GM12891 (cell line): Measurements from ENCODE around the gene CLCF1.

Experiments
- PAX5 ChIP-seq: IDR thresholded peaks from 2 replicates; pipeline ENCODE4 v1.6.1; 2011; ENCODE audit warnings: low read length, moderate library complexity, mild to moderate bottlenecking; ENCODE audit not compliant: insufficient read depth, severe bottlenecking
- POLR2A ChIP-seq: IDR thresholded peaks from 2 replicates; pipeline ENCODE4 v1.6.1; 2011; ENCODE audit warnings: low read depth, low read length, control low read depth
- POLR2AphosphoS5 ChIP-seq: IDR thresholded peaks from 2 replicates; pipeline ENCODE4 v1.6.1; 2011; ENCODE audit warnings: low read depth, low read length, control low read depth
- POU2F2 ChIP-seq: IDR thresholded peaks from 2 replicates; pipeline ENCODE4 v1.6.1; 2011; ENCODE audit warnings: low read depth, mild to moderate bottlenecking, control low read depth, low read length, moderate library complexity
- SPI1 ChIP-seq: IDR thresholded peaks from 2 replicates; pipeline ENCODE4 v1.6.1; 2011; ENCODE audit warnings: low read depth, low read length, control low read depth
- TAF1 ChIP-seq: IDR thresholded peaks from 2 replicates; pipeline ENCODE4 v1.6.1; 2011; ENCODE audit warnings: low read depth, low read length, control low read depth

DNA sequence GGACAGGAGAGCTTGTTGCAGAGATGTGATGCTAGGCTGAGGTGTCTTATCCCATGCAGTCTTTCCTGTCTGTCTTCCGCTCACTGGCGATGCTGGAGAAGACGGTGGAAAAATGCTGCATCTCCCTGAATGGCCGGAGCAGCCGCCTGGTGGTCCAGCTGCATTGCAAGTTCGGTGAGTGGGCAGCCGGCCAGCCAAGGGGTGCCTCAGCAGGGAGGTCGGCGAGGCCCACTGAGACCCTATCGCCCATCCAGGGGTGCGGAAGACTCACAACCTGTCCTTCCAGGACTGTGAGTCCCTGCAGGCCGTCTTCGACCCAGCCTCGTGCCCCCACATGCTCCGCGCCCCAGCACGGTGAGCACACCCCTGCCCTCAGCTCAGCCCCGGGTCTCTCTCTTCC lies 20.0 kb upstream of the CLCF1 start:
- no peak for TF ChIP-seq POLR2AphosphoS5
- no peak for TF ChIP-seq TAF1
- no peak for TF ChIP-seq POLR2A
- TF ChIP-seq SPI1, result no peak
- no peak for TF ChIP-seq POU2F2
- TF ChIP-seq PAX5, result no peak
